ENCODE results near the gene JMJD8.
A peak's percentile ranks its signal among the peaks of the same experiment; 100 is the strongest.

The JMJD8 gene

DNA sequence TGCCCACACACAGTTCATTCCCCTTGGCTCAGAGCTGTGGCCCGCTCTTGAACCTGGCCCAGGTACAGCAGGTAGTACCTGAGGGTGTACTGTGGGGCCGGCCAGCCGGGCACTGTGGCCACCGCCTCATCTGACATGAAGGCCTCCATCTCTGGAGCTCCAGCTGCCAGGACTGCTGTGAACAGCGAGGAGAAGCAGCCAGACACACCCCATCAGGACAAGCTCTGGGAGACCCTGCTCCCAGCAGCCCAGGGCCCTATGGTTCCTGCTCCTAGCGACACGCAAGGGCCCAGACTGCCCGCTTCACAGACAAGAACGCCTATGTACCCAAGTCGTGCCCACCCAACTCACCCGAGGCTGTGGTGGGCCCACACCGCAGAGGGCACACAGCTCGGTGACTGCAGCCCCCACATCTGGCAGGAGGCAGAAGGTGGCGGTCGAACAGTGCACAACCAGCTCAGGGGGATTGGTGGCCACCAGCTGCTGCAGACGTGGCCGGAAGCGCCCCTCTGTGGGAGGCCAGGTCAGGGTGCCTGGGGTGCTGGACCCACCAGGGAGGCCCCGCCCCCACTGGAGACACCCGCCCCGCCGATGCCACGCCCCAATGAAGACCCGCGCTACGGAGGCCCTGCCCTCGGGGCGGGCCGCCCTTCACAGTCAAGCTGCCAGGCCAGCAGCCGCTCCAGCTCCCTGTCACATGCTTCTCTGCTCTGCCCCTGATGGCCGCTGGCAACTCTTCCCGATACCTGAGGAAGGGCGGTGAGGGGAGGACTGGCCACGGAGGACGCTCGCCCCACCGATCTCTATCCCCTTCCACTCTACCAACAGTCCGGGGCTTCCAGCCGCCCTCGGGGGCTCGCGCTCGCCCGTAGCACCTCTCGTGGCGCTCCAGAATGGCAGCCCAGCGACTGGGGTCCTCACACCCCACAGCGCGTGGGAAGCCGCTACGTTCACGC is 5.0 kb downstream of the JMJD8 start:
- Histone ChIP-seq H3K36me3 (ENCODE audit: control insufficient read depth, insufficient read depth, low read length) (peaks cover 15% of the 10 kb centered on the region), H3K4me3 (ENCODE audit: low read length) (peak overlapping the region; percentile 77), H3K27ac (ENCODE audit: low read depth, low read length) (peak overlapping the region; percentile 70), H3K4me1 (ENCODE audit: control insufficient read depth, insufficient read depth, low read length) (peaks cover 19% of the 10 kb centered on the region), H3K9ac (ENCODE audit: low read length) (no peak overlapping the region), H3K27me3 (ENCODE audit: control insufficient read depth, insufficient read depth, low read length) (no peaks in the 10 kb centered on the region)

DNA sequence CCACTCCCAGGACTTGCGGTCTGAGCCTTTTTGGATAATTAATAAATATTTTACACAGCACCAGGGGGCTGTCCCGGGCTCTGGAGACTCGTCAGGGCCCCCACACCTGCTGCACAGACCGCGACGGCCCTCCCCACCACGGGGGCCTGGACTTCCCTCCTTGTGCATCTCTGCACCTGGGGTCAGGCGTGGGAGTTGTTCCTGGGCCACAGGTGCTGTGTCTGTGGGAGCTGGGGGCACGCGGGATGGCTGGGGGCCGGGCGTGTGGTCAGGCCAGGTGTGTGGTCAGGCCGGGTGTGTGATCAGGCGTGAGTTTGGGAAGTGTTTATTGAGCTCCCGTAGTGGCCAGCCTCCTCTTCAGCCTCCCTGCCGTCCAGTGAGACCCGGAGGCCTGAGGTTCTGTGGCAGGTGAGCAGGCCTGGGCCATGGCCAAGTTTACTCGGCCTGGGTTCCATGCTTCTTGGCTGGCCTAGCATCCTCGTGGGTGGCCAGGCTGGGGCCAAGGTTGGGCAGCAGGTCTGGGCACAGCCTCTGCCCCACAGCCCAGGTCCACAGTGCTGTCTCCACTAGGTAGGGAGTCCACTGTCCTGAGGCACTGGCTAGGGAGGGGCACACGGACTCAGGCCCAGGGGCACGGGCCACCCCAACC is 5.8 kb downstream of the JMJD8 start:
- Histone ChIP-seq H3K27me3 (ENCODE audit: control insufficient read depth, insufficient read depth, low read length) (no peaks in the 10 kb centered on the region), H3K9ac (ENCODE audit: low read length) (no peak overlapping the region), H3K4me1 (ENCODE audit: control insufficient read depth, insufficient read depth, low read length) (peaks cover 16% of the 10 kb centered on the region), H3K27ac (ENCODE audit: low read depth, low read length) (no peak overlapping the region), H3K36me3 (ENCODE audit: control insufficient read depth, insufficient read depth, low read length) (peaks cover 15% of the 10 kb centered on the region), H3K4me3 (ENCODE audit: low read length) (no peak overlapping the region)

DNA sequence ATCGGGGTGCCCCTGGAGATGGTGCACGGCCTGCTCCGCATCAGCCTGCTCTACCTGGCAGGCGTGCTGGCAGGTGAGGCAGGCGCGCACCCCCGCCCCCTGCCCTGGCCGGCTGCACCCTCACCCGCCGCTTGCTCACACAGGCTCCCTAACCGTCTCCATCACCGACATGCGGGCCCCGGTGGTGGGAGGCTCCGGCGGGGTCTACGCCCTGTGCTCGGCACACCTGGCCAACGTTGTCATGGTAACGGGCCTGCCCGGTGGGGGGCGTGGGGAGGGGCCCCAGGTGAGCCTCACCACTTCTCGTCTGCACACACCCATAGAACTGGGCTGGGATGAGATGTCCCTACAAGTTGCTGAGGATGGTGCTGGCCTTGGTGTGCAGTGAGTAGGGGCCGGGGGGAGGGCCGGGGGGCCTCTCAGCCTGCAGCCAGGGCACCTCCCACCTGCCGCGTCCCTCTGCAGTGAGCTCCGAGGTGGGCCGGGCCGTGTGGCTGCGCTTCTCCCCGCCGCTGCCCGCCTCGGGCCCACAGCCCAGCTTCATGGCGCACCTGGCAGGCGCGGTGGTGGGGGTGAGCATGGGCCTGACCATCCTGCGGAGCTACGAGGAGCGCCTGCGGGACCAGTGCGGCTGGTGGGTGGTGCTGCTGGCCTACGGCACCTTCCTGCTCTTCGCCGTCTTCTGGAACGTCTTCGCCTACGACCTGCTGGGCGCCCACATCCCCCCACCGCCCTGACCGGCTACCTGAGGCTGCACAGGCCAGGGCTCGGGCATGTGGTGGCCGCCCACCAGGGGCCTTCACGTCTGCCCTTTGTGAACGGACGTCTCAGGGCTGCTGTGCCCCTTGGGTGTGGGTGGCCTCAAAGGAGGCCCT is 6.6 kb downstream of the JMJD8 start:
- peaks cover 15% of the 10 kb centered on the region for H3K36me3 ChIP-seq (ENCODE audit: control insufficient read depth, insufficient read depth, low read length)
- H3K27ac ChIP-seq (ENCODE audit: low read depth, low read length), result no peak overlapping the region
- no peak overlapping the region for H3K9ac ChIP-seq (ENCODE audit: low read length)
- no peaks in the 10 kb centered on the region for H3K27me3 ChIP-seq (ENCODE audit: control insufficient read depth, insufficient read depth, low read length)
- H3K4me3 ChIP-seq (ENCODE audit: low read length), result no peak overlapping the region
- H3K4me1 ChIP-seq (ENCODE audit: control insufficient read depth, insufficient read depth, low read length), result peaks cover 14% of the 10 kb centered on the region

DNA sequence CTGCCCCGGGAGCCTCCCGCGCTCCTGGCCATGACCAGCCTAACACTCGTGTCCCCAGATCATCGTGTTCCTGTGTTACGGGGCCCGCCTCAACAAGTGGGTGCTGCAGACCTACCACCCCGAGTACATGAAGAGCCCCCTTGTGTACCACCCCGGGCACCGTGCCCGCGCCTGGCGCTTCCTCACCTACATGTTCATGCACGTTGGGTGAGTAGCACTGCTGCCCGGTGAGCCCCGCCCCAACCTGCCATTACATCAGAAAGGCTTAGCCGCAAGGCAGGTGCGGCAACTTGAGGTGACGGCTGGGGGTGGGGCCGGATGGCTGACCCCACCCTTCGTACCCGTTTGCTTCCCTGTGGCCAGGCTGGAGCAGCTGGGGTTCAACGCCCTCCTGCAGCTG is 7.2 kb downstream of the JMJD8 start:
- no peak overlapping the region for H3K4me3 ChIP-seq (ENCODE audit: low read length)
- no peak overlapping the region for H3K9ac ChIP-seq (ENCODE audit: low read length)
- no peaks in the 10 kb centered on the region for H3K27me3 ChIP-seq (ENCODE audit: control insufficient read depth, insufficient read depth, low read length)
- no peak overlapping the region for H3K27ac ChIP-seq (ENCODE audit: low read depth, low read length)
- peaks cover 14% of the 10 kb centered on the region for H3K4me1 ChIP-seq (ENCODE audit: control insufficient read depth, insufficient read depth, low read length)
- H3K36me3 ChIP-seq (ENCODE audit: control insufficient read depth, insufficient read depth, low read length), result peaks cover 14% of the 10 kb centered on the region

DNA sequence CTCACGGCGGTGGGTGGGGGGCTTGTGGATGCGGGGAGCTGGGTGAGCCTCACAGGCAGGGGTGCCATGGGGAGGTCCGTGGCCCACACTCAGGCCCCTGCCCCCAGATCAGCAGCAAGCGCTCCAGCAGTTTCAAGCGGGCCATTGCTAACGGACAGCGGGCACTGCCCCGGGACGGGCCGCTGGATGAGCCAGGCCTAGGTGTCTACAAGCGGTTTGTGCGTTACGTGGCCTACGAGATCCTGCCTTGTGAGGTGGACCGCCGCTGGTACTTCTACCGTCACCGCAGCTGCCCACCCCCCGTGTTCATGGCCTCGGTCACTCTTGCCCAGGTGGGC is 7.6 kb downstream of the JMJD8 start:
- no peak overlapping the region for H3K27ac ChIP-seq (ENCODE audit: low read depth, low read length)
- H3K27me3 ChIP-seq (ENCODE audit: control insufficient read depth, insufficient read depth, low read length), result no peaks in the 10 kb centered on the region
- peaks cover 12% of the 10 kb centered on the region for H3K4me1 ChIP-seq (ENCODE audit: control insufficient read depth, insufficient read depth, low read length)
- H3K9ac ChIP-seq (ENCODE audit: low read length), result no peak overlapping the region
- H3K36me3 ChIP-seq (ENCODE audit: control insufficient read depth, insufficient read depth, low read length), result peaks cover 10% of the 10 kb centered on the region
- peak overlapping the region; percentile 32 for H3K4me3 ChIP-seq (ENCODE audit: low read length)

DNA sequence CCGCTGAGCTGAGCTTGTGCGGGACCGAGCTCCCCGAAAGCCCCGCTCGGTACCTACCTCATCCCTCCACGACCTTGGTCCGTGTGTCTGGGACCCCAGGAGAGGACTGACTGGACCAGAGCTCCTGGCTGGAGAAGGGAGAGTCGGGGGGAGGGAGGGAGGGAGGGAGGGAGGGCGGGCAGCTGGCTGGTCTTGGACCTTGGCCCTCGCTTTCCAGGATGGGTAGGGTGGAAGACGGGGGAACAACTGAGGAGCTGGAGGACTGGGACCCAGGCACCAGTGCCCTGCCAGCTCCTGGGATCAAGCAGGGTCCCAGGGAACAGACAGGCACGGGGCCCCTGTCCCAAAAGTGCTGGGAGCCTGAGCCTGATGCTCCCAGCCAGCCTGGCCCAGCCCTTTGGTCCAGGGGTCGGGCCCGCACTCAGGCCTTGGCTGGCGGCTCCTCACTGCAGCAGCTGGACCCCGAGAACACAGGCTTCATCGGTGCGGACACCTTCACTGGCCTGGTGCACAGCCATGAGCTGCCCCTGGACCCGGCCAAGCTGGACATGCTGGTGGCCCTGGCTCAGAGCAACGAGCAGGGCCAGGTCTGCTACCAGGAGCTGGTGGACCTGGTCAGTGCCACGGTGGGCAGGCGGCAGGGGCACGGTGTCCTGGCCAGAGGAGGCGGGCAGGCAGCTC is 8.1 kb downstream of the JMJD8 start:
- H3K4me3 ChIP-seq (ENCODE audit: low read length), result peak overlapping the region; percentile 48
- peaks cover 9% of the 10 kb centered on the region for H3K36me3 ChIP-seq (ENCODE audit: control insufficient read depth, insufficient read depth, low read length)
- H3K27ac ChIP-seq (ENCODE audit: low read depth, low read length), result no peak overlapping the region

DNA sequence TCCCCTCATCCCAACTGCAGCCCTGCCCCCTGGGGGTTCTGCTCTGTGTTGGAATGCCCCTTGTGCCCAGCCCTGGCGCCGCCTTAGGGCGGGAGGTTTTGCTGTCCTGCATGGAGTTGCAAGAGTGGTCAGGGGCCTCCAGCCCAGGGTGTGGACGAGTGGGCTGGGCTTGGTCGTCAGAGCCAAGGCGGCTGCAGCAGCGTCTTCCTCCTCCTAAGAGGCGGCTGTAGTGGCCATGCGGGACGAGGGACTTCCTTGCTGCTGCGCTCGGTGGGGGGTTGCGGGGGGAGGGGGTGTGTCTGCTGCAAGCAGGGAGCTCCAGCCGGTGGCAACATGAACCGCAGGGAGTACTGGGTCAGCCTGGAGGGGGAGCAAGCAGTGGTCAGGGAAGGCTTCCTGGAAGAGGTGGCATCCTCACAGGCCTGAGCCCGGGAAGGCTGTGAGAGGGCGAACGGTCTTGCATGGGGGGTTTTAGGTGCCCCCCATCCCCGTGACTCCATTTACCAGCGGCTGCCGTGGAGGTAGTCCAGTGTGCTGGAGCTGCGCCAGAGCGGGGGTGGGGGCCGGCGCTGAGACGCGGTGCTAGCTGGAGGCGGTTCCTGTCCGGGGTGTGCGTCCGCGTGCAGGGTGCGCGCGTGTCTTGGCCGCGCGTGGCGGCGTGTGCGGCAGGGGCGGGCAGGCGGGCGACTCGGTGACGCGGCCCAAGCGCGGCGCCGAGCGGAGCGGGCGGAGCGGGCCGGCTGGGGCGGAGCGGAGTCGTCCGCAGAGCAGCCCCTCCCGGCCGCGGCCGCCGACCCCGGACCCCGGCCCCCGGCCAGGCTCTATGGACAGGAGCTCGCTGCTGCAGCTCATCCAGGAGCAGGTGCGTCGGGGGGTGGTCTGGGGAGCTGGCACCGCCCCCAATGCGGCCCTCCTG is 8.9 kb downstream of the JMJD8 start, which contains the start of gene RHBDL1:
Gene RHBDL1, plus strand, starts transcription at position 704 of the 916 bp plus-strand sequence. Its CDS starts 120 bp downstream, at position 824.
- H3K4me3 ChIP-seq (ENCODE audit: low read length), result peak within 1 kb of the TSS; percentile 62
- no peak within 1 kb of the TSS for H3K9ac ChIP-seq (ENCODE audit: low read length)
- H3K4me1 ChIP-seq (ENCODE audit: control insufficient read depth, insufficient read depth, low read length), result peaks cover 4% of the 10 kb centered on the region
- no peak within 1 kb of the TSS for H3K27ac ChIP-seq (ENCODE audit: low read depth, low read length)
- peaks cover 16% of the 10 kb centered on the region for H3K36me3 ChIP-seq (ENCODE audit: control insufficient read depth, insufficient read depth, low read length)
- H3K27me3 ChIP-seq (ENCODE audit: control insufficient read depth, insufficient read depth, low read length), result no peaks in the 10 kb centered on the region

More for the DNA sequence above, 8.1 kb downstream of the JMJD8 start:
- Histone ChIP-seq H3K9ac (ENCODE audit: low read length) (no peak overlapping the region), H3K4me1 (ENCODE audit: control insufficient read depth, insufficient read depth, low read length) (peaks cover 8% of the 10 kb centered on the region), H3K27me3 (ENCODE audit: control insufficient read depth, insufficient read depth, low read length) (no peaks in the 10 kb centered on the region)

DNA sequence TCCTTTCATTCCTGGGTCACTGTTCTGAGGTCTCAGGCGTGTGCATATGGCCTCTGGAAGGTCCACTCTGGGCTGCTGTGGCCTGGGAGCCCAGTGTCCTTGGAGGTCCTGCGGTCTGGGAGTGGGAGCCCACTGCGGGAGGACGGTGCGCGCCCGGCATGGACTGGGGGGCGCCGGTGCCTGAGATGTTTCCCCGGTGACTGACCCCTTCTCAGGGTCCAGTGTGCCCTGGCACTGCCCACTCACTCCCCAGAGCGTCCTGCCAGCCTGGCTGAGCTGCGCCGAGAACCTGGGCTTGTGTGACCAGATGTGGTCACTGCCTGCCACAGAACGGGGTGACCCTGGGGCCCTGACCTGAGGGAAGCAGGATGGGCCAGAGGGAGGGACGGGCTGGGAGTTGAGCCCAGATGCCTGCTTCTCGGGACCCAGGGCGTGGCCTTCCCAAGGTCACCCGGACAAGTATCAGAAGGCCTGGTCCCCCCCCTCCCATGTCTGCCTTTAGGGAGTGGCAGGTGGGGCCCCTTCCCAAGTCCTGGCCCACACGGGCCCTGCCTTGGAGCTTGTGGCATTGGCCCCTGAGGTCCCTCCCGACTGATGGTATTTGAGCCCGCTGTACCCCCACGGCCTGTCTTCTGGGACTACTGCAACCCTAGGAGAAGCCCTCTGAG is 9.8 kb downstream of the JMJD8 start:
- no peak overlapping the region for H3K9ac ChIP-seq (ENCODE audit: low read length)
- H3K4me3 ChIP-seq (ENCODE audit: low read length), result no peak overlapping the region
- peaks cover 18% of the 10 kb centered on the region for H3K36me3 ChIP-seq (ENCODE audit: control insufficient read depth, insufficient read depth, low read length)
- H3K4me1 ChIP-seq (ENCODE audit: control insufficient read depth, insufficient read depth, low read length), result peaks cover 4% of the 10 kb centered on the region
- H3K27me3 ChIP-seq (ENCODE audit: control insufficient read depth, insufficient read depth, low read length), result no peaks in the 10 kb centered on the region
- no peak overlapping the region for H3K27ac ChIP-seq (ENCODE audit: low read depth, low read length)

DNA sequence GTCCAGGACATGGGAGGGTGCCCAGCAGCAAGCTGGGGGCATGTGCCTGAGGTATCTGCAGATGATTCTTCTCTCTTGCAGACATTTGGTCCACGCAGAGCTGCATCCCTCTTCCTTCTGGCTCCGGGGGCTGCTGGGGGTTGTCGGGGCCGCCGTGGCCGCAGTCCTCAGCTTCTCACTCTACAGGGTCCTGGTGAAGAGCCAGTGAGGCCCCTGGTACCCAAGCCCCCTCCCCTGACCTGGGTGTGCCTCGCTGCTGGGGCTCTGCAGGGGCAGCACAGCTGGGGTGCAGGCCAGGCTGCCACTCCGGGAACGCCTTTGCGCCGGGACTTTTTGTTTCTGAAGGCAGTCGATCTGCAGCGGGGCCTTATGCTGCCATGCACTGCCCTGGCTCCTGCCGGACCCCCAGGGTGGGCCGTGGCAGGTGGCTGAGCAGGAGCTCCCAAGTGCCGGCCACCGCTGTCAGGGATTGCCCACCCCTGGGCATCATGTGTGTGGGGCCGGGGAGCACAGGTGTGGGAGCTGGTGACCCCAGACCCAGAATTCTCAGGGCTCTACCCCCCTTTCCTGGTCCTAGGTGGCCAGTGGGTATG is 10.6 kb downstream of the JMJD8 start:
- peaks cover 9% of the 10 kb centered on the region for H3K4me1 ChIP-seq (ENCODE audit: control insufficient read depth, insufficient read depth, low read length)
- no peak overlapping the region for H3K9ac ChIP-seq (ENCODE audit: low read length)
- H3K27ac ChIP-seq (ENCODE audit: low read depth, low read length), result no peak overlapping the region
- no peak overlapping the region for H3K4me3 ChIP-seq (ENCODE audit: low read length)
- peaks cover 20% of the 10 kb centered on the region for H3K36me3 ChIP-seq (ENCODE audit: control insufficient read depth, insufficient read depth, low read length)
- no peaks in the 10 kb centered on the region for H3K27me3 ChIP-seq (ENCODE audit: control insufficient read depth, insufficient read depth, low read length)

DNA sequence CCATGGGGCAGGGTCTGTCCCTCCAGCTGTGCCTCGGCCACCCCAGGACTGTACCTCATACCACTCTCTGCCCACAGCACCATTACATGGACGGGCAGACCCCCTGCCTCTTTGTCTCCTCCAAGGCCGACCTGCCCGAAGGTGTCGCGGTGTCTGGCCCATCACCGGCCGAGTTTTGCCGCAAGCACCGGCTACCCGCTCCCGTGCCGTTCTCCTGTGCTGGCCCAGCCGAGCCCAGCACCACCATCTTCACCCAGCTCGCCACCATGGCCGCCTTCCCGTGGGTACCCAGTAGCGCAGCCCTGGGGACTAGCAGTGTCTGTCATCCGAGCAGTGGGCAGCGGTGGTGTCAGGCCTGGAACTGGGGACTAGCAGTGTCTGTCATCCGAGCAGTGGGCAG is 11.3 kb downstream of the JMJD8 start:
- Histone ChIP-seq H3K4me1 (ENCODE audit: control insufficient read depth, insufficient read depth, low read length) (peaks cover 9% of the 10 kb centered on the region), H3K4me3 (ENCODE audit: low read length) (no peak overlapping the region), H3K9ac (ENCODE audit: low read length) (no peak overlapping the region), H3K27ac (ENCODE audit: low read depth, low read length) (no peak overlapping the region), H3K27me3 (ENCODE audit: control insufficient read depth, insufficient read depth, low read length) (no peaks in the 10 kb centered on the region), H3K36me3 (ENCODE audit: control insufficient read depth, insufficient read depth, low read length) (peaks cover 20% of the 10 kb centered on the region)
